Fibroblast of gingiva (primary cell): Measurements from ENCODE around the gene RBP7.
"Not testable (repeated sequence)": the region's sequence is repeated elsewhere in the genome, so short reads cannot be mapped to it uniquely, and the experiment has no call there.

Experiments used
- DNase-seq: peaks from one replicate; pipeline ENCODE4 v3.0.0-alpha.2; 2011; ENCODE audit warnings: low read depth

The RBP7 gene

GRCh38 chr1:9996624-9997582 is at the start of gene RBP7:
RBP7 (plus strand) TSS chr1:9997228; CDS start chr1:9997259, 31 bp downstream.
- no peak for DNase-seq

- no peak for DNase-seq
These were observed 39.3 kb upstream of the RBP7 start for GRCh38 chr1:9957726-9958125.

GRCh38 chr1:9960011-9960410 is 37.0 kb upstream of the RBP7 start:
- DNase-seq = no peak

GRCh38 chr1:9960706-9961562 is 36.1 kb upstream of the RBP7 start:
- DNase-seq = no peak

DNA sequence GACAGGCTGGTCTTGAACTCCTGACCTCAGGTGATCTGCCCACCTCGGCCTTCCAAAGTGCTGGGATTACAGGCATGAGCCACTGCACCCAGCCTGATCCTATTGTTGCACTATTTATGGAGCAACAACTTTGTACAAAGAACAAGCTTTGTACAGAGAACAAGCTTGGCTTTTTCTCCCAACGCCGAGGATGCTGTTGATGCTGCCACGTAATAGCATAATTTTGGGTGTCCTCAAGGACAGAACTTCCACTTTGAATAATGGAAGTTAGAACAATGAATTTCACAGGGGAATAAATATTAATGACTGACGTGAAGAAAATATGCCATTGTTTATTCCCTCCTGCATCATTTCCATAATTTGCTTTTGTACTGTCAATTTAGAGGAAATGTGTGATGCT is 12.8 kb upstream of the RBP7 start:
- DNase-seq = no peak

- DNase-seq = no peak
These were observed 12.0 kb upstream of the RBP7 start for GRCh38 chr1:9985001-9985400.

- no peak for DNase-seq
These were observed 7.3 kb upstream of the RBP7 start for GRCh38 chr1:9989773-9990172.

DNA sequence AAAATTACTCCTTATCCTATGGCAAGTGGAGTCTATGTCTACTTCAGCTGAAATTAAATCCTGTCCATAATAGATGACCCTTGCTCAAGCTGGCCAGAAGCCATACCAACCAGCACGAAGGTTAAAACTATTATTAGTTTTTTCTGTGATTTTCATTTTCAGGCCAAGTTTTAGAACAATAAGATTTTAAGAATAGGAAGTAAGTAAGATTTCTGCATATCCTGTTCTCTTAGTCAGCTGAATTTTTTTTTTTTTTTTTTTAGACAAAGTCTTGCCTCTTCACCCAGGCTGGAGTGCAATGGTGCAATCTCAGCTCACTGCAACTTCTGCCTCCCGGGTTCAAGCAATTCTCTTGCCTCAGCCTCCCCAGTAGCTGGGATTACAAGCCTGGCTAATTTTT is 6.1 kb upstream of the RBP7 start:
- peak; percentile 6 for DNase-seq

- no peak for DNase-seq
These were observed 4.1 kb upstream of the RBP7 start for GRCh38 chr1:9992910-9993309.

DNA sequence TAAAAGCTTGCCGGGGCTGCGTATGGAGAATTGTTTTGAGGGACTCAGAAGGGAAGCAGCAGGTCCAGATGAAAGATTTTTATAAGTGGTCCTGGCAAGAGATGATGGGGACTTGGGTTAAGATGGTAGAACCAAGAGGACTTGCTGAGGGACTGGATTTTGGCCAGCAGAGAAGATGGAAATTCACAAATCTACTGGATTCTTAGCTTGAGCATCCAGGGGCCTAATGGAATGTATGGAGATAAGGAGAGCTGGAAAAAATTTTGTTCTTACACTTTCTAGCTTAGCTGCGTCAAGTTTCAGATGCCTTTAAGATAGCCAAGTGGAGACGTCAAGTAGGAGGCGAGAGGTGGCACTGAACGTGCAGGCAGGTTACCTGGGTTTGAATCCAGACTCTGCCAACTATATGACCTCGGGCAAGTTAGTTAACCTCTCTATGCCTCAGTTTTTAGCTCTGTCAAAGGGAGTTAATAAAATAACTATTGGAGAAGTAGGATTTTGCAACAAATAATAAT is 3.4 kb upstream of the RBP7 start:
- DNase-seq = no peak

- no peak for DNase-seq
These were observed 4.1 kb downstream of the RBP7 start for GRCh38 chr1:10001016-10001665.

DNA sequence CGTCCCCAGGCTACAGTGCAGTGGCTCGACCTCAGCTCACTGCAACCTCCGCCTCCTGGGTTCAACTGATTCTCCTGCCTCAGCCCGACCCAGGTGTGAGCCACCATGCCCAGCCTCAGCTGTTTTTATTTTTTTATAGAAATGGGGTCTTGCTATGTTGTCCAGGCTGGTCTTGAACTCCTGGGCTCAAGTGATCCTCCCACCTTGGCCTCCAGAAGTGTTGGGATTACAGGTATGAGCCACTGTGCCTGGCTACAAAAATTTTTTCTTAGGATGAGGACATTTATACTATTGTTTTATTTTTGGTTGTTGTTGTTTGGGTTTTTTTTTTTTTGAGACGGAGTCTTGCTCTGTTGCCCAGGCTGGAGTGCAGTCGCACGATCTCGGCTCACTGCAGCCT is 8.2 kb downstream of the RBP7 start:
- DNase-seq = not testable (repeated sequence)

DNA sequence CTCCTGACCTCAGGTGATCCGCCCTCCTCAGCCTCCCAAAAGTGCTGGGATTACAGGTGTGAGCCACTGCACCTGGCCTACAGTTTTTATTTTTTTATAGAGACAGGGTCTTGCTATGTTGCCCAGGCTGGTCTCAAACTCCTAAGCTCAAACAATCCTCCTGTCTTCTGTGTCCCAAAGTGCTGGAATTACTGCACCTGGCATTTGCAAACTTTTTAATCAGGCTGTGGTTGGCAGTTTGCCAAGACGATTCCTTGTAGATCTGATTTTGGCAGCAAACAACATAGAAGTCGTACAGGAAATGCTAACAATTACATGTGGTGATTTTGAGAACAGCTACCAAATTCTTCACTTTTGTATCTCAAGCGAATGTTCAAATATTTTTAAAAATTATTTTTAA is 10.1 kb downstream of the RBP7 start:
- no peak for DNase-seq

DNA sequence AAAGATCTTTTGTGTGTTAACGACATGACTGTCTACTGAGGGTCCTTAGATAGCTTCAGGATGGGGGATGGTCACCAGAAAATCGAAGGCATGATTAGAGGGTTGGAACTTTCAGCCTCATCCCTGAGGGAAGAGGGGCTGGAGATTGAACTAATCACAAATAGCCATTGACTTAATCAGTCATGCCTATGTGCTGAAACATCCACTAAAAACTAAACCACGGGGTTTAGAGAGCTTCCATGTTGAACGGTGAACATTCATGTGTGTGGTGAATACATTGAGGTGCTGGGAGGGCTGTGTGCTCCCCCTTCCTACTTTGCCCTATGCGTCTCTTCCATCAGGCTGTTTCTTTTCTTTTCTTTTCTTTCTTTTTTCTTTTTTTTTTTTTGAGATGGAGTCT is 17.0 kb downstream of the RBP7 start:
- DNase-seq = no peak

DNA sequence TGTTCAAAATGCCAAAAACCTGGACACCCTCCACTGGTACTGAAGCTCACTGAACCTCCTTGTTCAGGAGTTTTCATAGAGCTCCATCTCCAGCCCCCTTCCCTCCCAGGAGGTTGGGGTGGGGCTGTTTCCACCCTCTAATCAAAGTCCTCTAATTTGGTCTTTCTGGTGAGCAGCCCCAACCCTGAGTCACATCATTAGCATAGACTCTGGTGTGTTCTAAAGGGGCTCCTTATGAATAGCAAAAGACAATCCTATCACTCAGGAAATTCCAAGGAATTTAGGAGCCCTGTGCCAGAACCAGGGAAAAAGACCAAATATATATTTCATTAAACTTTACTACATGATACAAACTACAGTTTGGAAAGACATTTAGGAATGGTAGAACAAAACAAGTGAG is 22.5 kb downstream of the RBP7 start:
- no peak for DNase-seq

DNA sequence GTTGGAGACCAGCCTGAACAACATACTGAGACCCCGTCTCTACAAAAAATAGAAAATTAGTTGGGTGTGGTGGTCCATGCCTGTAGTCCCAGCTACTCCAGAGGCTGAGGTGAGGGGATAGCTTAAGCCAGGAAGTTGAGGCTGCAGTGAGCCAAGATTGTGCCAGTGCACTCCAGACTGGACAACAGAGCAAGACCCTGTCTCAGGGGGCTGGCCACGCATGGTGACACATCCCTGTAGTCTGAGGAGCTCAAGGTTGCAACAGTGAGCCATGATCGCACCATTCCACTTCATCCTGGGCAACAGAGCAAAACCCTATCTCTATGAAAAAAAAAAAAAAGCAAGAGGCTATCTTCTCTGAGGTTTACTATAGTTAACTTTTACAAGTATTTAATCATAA is 23.1 kb downstream of the RBP7 start:
- no peak for DNase-seq

- peak; percentile 33 for DNase-seq
These were observed 23.6 kb downstream of the RBP7 start for GRCh38 chr1:10020678-10021077.

- DNase-seq = not testable (repeated sequence)
These were observed 25.0 kb downstream of the RBP7 start for GRCh38 chr1:10021992-10022391.

DNA sequence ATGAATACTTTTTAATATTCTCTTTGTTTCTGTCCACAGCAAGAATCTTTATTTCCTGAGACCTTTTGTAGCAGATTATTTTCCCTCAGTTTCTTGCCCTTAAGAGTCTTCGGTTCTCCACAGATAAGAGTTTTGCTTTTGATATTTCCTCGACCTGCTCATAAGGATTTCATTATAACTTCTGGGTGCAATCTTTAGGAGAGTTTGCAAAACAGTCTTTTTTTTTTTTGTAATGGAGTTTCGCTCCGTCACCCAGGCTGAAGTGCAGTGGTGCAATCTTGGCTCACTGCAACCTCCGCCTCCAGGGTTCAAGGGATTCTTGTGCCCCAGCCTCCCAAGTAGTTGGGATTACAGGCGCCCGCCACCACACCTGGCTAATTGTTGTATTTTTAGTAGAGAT is 25.6 kb downstream of the RBP7 start:
- no peak for DNase-seq

GRCh38 chr1:10025354-10025753 is 28.3 kb downstream of the RBP7 start:
- DNase-seq = no peak

GRCh38 chr1:10027027-10027426 is 30.0 kb downstream of the RBP7 start:
- no peak for DNase-seq

- not testable (repeated sequence) for DNase-seq
These were observed 32.0 kb downstream of the RBP7 start for GRCh38 chr1:10028956-10029500.
